HG03066 (cell line): ENCODE results near the gene BORCS6.

ENCODE experiments used
- ATAC-seq: cut with Tn5 transposase; IDR thresholded peaks from one replicate; pipeline ENCODE4 v1.9.1; 2021; ENCODE audit warnings: low read depth; ENCODE audit not compliant: unreplicated experiment

Gene BORCS6

DNA sequence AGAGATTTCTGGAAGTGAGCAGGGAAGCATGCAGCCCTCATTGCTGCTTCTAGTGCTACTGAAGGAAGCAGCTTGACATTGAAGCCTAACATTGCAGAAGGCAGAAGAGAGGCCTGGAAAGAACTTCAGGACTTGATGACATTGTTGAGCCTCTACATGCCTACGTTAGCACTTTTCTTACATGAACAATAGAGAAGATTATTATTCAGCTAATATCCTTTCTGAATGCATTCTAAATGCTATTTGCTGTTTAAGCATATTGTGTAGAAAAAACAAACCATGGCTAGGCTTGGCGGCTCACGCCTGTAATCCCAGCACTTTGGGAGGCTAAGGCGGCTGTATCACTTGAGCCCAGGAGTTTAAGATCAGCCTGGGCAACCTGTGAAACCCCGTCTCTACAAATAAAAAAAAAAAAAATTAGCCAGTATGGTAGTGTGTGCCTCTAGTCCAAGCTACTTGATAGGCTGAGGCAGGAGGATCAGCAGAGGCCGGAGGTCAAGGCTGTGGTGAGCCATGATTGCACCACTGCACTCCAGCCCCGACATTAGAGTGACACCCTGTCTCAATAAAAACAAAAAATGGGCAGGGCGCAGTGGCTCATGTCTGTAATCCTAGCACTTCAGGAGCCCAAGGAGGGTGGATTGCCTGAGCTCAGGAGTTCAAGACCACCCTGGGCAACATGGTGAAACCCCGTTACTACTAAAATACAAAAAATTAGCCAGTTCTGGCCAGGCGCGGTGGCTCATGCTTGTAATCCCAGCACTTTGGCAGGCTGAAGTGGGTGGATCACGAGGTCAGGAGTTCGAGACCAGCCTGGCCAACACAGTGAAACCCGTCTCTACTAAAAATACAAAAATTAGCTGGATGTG, 22.6 kb upstream of the BORCS6 start:
- ATAC-seq, result no peak

DNA sequence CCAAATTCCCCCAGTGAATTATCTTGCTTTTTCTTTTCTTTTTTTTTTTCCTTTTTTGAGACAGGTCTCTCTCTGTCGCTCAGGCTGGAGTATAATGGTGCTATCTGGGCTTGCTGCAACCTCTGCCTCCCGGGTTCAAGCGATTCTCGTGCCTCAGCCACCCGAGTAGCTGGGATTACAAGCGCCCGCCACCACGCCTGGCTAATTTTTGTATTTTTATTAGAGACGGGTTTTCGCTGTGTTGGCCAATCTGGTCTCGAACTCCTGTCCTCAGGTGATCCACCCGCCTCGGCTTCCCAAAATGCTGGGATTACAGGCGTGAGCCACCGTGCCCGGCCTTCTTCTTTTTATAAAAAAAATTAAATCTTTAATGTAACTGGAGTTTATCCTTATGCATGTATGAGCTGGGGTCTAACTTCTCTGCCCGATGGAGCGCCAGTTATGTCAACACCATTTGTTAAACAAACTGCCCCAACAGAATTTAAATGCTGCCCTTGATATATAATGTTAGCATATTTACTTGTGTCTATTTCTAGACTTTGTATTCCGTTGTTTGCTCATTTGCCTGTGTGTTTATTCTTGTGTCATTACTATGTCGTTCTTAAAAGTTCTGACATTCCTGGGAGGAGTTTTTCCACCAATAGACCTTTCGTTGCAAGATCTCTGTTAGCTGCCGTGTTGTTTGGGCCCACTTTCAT, 20.9 kb upstream of the BORCS6 start:
- peak; percentile 16 for ATAC-seq

DNA sequence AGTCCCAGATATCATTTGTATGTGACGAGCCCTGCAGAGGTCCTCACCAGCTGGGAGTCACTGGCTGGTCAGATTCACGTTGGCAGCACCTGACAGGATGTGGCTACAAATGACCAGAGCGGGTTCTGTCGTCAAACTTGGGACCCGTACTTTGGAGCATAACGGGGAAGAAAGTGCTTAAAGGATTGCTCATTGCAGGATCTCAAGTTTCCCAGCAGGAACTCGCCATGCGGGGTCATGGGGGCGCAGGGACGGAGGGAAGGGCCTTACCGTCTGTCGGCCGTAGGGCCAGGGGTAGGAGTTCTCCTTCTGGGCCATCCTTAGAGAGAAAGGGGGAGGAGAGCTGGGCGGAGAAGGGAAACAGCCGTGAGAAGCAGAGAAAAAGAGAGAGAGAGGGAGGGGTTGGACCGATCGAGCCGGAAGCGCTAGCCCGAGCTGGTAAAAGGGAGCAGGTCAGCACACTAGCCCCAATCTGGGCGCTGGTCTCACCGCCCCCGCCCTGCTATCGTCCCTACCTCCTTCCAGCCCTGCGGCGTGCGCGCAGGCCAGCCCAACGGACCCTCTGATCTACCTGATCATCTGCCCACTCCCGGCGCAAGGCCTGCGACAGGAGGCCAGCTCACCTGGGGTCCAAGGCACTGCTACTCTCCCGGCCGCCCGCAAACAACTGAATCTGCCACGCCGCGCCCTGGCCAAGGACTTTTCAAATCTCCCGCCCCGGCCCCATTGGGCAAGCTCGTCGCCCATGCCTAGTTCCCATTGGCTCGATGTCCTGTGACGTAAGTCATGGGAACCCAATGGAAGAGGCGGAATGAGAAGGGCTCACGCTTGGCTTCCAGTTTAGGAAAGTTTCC, 20.2 kb upstream of the BORCS6 start, which contains the start of gene AURKB:
Gene AURKB (minus strand): TSS at position 669 of the 854 bp plus-strand sequence. CDS start 351 bp downstream, at position 318.
- ATAC-seq, result peak; percentile 73

DNA sequence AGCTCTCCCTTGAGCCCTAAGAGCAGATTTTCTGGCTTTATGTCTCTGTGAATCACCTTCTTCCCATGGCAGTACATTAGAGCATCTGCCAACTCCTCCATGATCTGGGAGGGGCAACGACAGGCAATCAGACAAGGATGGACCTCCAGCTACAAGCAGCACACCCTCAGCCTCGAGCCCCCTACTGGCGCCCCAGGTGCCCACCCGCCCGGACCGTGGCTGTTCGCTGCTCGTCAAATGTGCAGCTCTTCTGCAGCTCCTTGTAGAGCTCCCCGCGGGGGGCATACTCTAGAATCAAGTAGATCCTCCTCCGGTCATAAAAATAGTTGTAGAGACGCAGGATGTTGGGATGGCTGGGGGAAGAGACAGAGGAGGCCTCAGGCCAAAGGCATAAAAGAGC, 16.6 kb upstream of the BORCS6 start:
- no peak for ATAC-seq

DNA sequence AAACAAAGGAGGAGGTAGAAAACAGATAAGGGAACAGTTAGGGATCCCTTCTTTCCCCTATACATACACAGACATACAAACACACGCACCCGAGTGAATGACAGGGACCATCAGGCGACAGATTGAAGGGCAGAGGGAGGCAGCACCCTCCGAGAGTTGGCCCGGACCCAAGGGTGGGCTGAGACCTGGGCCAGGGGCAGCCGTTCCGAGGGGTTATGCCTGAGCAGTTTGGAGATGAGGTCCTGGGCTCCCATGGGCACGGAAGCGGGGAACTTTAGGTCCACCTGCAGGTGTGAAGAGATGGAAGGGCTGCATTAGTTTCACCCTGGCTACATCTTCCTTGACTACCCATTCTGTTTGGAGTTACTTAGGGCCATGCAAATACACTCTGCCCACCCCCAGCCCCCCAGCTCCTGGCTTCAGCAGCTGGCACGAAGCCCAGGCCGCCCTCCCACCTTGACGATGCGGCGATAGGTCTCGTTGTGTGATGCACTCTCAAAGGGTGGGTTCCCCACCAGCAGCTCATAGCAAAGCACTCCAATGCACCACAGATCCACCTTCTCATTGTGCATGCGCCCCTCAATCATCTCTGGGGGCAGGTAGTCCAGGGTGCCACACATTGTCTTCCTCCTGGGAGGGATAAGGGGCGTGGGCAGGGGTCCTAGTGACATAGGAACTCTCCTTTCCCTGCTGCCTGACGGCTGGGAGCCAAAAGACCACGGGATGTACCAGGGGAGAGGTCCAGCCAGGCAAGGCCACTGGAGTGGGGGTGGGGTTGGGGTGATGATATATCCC, 15.0 kb upstream of the BORCS6 start:
- ATAC-seq, result no peak

DNA sequence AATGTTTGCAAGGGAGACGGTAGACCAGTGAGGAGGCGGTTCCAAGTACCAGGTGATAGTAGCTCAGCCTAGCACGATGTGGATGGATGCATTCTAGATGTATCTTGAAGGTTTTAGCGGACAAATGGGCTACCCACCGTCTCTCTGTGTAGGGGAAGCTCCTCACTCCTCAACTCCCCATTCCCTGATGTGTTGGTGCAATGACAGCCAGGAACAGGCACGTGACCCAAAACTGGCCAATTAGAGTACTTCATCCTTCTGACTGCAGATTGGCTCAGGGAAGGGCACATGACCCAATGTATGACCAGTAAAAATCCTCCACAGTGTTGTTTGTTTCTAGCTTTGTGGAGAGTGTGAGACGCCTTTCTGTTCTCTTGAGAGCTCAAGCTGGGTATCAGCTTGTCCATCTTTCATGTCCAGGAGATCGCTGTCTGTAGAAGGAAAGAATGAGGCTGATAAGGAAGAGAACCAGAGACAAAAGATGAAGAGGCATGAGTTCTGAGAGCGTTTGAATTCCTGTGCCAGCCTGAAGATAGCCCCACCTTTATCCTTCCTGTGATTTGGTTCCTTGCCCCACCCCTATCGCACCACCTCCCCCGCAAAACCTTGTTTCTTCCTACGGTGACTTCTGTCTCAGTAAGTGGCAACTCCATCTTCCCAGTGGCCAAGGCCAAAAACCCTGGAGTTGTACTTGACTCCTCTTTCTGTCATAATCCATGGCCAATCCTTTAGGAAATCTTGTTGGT, 2.3 kb upstream of the BORCS6 start:
- peak; percentile 27 for ATAC-seq

DNA sequence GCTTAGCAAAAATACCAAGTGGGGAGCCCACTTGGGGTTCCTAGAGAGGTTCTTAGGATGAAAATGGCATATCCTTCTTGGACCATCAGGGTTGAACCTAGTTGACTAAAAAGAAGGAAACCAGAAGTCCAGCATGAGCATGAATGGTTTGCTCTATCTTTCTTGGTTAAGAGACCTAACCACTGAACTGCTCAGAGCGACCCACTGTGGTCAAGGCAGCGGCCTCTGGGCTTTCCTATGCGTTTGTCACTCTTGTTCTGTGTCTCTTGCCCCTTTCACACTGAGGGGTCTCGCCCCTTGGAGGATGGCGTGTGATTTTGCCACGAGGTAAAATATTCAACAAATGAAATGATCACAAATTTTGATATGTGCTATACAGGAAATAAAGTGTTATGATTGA, 526 bp upstream of the BORCS6 start:
- ATAC-seq, result no peak

DNA sequence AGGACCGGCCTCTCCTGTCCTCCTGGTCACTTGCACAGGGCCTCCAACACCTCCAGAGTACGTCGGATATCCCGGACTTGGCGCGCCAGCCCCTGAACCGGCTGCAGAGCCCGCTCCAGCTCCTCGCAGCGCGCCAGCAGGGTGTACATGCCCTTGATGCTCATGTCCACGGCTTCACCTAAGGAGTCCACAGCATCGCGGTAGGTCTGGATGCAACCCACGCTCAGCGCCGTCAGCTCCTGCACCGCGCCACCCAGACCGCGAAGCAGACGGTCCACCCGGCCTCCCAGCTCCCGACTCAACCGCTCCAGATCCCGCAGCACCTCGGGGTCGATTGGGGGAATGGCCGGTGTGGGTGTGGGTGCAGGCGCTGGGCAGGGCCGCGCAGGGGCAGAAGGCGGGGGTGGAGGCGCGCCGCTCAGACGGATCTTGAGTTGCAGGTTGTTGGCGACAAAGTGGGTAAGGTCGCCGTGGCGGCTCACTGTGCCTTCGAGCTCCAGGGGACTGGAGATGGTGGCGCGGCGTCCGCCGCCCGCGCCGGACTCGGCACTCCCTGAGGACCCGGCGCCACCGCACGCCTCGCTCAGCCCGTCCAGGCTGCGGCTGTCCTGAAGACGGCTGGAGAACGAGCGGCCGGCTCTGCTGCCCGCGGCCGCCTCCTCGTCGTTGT, 804 bp downstream of the BORCS6 start:
- ATAC-seq, result no peak

DNA sequence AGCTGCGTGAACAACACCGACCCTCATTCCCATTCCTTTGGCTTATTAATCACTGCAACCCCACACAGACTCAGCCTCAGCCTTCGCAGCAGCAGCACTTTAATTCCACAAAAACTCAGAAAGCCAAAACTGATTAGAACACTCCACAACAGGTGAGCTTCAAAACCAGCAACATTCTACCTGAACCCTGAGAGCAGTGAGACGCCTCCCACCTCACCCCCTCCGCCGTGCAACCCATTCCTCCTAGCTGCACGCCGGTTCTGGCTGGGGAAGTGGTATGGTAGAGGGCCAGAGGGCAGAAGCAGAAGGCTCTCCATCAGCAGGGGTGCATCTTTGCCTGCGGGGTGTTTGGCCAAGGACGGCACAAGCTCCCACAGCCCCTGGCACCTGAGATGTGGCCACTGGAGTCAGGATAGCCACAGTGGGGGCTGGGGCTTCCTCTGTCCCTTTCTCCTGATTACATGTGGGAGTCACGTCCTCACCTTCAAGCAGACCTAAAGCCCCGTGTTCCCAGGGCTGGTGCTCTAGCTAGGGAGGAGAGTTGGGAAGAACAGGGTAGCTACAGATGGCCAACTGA, 1.6 kb downstream of the BORCS6 start:
- no peak for ATAC-seq

DNA sequence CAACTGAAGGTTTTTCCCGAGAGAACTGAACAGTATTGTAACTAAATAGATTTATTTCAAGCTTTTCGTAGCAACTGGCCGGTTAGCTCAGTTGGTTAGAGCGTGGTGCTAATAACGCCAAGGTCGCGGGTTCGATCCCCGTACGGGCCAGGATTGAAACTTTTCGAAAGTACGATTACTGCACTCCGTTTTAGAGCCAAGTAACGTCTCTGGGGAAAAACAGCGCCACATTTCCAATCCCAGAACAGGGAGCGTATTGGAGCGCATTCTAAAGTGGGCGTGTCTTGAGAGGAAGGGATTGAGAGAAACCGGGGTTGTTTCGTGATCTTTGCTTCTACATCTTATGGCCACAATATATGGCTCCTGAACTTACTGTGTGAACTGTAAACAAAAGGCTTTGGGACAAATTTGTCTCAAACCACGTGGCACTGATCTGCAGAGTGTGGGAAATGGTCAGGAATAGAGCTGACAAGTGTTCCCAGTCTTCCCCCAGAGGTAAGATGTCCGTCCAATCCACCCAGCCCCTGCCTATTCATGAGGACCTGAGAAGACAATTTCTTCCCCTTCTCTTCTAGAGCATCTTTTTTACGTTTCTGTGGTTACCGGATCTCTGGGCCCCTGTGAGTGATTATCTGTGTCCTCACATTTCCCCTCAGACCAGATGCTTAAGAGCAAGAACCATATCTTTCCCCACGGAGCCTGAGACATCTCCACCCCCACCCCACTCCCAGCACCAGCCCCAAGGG, 2.3 kb downstream of the BORCS6 start:
- peak; percentile 23 for ATAC-seq

DNA sequence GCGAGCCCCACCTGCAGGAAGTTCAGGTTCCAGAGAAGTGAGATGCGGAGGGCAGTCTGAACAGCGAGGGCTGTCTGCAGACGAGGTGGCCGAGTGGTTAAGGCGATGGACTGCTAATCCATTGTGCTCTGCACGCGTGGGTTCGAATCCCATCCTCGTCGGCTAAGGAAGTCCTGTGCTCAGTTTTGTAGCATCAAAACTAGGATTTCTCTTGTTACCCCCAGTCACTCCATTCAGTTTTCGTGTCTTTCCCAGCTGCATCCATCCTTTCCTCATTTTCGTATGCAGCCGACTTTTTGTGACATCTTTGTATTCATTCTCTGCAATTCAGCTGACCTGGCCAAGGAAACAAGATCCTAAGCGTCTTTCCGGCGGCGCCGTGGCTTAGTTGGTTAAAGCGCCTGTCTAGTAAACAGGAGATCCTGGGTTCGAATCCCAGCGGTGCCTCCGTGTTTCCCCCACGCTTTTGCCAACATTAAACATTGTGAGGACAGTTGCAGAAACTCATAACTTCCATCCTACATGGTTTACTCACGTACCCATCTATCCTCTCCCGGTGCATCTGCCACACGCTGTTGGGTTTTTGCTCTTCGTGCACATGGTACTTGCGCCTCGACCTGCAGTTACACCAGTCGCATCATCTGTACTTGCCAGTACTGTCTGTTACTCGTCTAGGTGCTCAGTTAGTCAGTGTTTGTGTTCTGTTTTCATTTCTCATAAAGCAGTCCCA, 3.0 kb downstream of the BORCS6 start:
- peak; percentile 24 for ATAC-seq

DNA sequence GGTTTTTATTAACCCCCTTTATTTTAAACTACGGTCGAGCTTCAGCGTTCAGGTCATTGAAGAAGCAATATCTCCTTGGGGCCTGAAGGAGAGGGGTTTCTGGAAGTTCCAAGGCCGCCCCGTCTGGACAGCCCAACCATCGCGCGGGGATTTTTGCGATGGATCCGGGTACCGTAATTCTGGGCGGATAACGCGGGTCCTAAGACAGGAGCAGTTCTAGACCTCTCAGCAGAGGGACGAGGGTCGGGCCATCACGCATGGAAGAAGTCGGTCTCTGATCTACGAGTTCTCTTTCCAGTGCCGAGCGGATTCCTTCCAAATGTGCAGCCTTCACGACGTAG, 3.6 kb downstream of the BORCS6 start:
- ATAC-seq, result no peak

DNA sequence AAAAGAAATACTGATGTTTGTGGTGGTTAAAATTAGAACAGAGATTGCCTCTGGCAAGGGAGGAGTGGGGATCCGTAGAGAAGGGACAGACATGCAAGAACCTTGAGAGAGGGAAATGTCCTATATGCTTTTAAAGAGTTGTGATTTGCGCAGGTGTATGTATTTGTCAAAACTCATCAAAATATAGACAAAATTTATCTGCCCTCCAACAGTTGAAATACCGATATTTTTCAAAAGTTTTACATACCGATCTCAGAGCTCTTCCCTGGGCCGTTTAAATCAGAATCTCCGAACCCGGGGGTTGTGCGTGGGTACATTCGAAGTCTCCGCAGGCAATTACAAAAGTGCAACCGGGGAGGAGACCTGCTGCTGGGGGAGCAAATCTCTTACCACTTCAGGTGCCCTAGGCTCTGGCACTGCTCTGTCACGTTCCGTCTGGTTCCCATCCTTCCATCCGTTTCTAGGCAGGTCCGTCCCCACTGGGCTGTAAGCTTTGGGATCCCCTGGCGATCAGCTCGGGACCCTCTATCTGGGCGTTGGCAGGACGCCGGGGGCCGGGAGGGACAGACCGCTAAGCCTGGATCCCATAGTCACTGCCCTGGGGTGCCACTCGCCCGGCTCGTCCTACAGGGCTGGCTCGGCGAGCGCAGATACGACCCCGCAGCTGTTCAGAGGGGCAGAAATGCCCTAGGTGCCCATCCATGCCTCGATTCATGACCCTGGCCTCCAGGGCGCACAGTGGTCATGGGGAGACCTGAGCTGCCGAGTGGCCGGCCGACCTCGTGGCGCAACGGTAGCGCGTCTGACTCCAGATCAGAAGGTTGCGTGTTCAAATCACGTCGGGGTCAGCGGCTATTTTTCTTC, 4.2 kb downstream of the BORCS6 start:
- no peak for ATAC-seq

DNA sequence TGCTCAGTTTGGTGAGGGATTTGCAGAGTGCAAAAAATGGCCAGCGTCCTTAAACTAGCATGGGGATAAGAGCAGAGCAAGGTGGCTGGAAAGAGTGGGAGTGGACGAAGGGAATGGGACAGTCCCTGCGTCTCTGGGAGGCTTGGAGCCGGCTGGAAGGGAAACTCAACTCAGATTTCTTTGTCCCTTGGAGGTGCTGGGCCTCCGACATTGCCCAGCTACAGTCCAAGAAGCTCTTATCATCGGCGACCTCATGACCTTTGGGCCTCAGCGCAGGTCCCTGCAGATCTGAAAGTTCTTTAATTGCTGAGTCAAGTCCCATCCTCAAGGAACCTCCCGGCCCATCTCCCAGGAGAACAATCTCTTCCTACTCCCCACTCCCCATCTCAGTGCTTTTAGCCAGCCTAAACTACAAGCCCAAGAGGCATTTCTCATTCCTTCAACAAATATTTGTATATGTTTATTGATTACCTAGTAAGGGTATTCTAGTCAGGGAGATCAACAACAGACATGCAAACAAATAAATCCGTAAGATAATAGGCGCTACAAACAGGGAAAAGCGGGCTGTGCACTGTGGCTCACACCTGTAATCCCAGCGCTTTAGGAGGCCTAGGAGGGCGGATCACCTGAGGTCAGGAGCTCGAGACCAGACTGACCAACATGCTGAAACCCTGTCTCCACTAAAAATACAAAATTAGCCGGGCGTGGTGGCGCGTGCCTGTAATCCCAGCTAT, 12.8 kb downstream of the BORCS6 start:
- no peak for ATAC-seq

DNA sequence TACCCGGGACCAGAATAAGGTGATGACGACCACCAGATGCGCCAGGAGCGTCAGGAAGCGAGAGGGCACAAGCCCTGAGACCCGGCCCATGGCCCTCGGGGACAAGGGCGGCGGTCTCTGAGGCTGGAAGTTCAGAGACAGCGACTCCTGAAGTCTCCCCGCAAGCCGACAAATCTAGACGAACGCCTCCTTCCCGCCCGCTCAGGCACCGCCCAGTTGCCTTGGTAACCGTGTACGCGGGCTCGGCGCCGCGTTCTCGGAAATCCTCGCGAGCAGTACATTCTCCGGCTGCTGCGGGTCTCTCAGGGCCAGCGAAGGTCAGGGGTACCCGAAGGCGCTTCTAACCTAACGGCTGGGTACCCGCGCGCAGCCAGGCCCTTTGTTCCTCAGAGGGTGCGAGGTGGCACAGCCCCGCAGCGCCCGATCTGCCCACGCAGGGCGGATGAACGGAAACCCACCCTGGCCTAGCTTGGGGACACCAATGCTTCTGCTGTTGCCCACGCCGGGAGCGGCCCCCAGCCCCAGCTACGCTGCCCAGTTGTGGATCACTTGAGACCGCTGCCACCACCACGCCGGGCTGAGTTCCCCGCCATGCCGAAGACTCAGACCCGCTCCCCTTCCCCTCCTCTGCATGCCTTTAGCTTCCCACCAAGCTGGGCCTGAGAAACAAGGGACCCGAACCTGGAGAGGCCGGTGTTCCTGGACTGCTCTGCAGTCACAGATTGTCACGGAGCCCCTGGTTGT, 13.6 kb downstream of the BORCS6 start, which contains the start of gene TMEM107:
Gene TMEM107 (minus strand): TSS at position 184 of the 744 bp plus-strand sequence. CDS start 94 bp downstream, at position 90.
- peak; percentile 38 for ATAC-seq
